Choroid plexus epithelial cell (primary cell): ENCODE results near the gene RAB5IF.

Experiments
- DNase-seq: peaks from one replicate; pipeline ENCODE4 v3.0.0-alpha.2; 2010; ENCODE audit warnings: low read depth
- H3K4me3 ChIP-seq: 2 replicates; pipeline ENCODE4 v1.5.1; 2011; ENCODE audit warnings: low read depth, mild to moderate bottlenecking, control low read depth, low read length, moderate library complexity
- CTCF ChIP-seq: conservative IDR thresholded peaks from 2 replicates; pipeline ENCODE4 v1.5.1; 2011; ENCODE audit warnings: low read depth, mild to moderate bottlenecking, control low read depth, inconsistent platforms, low read length, moderate library complexity

The RAB5IF gene

GRCh38 chr20:36571564-36572504 lies 33.7 kb upstream of the RAB5IF start:
- DNase-seq = no peak
- no peak for TF ChIP-seq CTCF
- no peak overlapping the region for H3K4me3 ChIP-seq

GRCh38 chr20:36572701-36573102 lies 32.9 kb upstream of the RAB5IF start:
- TF ChIP-seq CTCF = no peak
- H3K4me3 ChIP-seq = peak overlapping the region; percentile 71
- peak; percentile 35 for DNase-seq

- no peak for TF ChIP-seq CTCF
- DNase-seq = peak; percentile 83
- peak within 1 kb of the TSS; percentile 71 for H3K4me3 ChIP-seq
These were observed 32.3 kb upstream of the RAB5IF start, which contains the start of gene TGIF2 for GRCh38 chr20:36573103-36573797. TSS of gene TGIF2 (plus strand) at chr20:36573597. CDS start at chr20:36578775, 5,178 bp downstream.

- TF ChIP-seq CTCF = no peak
- peak overlapping the region; percentile 71 for H3K4me3 ChIP-seq
- DNase-seq = no peak
These were observed 31.7 kb upstream of the RAB5IF start for GRCh38 chr20:36573798-36574365.

GRCh38 chr20:36574366-36575135 lies 31.0 kb upstream of the RAB5IF start:
- H3K4me3 ChIP-seq = peak overlapping the region; percentile 71
- TF ChIP-seq CTCF = no peak
- peak; percentile 47 for DNase-seq

- H3K4me3 ChIP-seq = no peak overlapping the region
- no peak for TF ChIP-seq CTCF
These were observed 29.5 kb upstream of the RAB5IF start for GRCh38 chr20:36576081-36576445.

More at GRCh38 chr20:36576081-36576445, 29.5 kb upstream of the RAB5IF start:
- DNase-seq = no peak
